Stomach smooth muscle (tissue), 2 donors: ENCODE results near the gene MYBPHL.

Experiments used
- H3K27ac ChIP-seq: one replicate; pipeline ENCODE4 v1.7.0; 2013; ENCODE audit warnings: mild to moderate bottlenecking, low read length, inconsistent platforms
- H3K27me3 ChIP-seq, 2 donors: one replicate each; pipeline ENCODE4 v1.7.0; 2013; ENCODE audit warnings: low read length in 2 of 2; ENCODE audit not compliant: insufficient read depth in 2 of 2, control insufficient read depth in 1 of 2
- H3K36me3 ChIP-seq, 2 donors: one replicate each; pipeline ENCODE4 v1.7.0; 2013; ENCODE audit warnings: low read length in 2 of 2; ENCODE audit not compliant: control insufficient read depth in 2 of 2, insufficient read depth in 2 of 2
- H3K4me1 ChIP-seq: one replicate; pipeline ENCODE4 v1.7.0; 2013; ENCODE audit warnings: low read length; ENCODE audit not compliant: control insufficient read depth, insufficient read depth
- H3K4me3 ChIP-seq, 2 donors: one replicate each; pipeline ENCODE4 v1.7.0; 2013; ENCODE audit warnings: low read length in 2 of 2
- H3K9ac ChIP-seq, 2 donors: one replicate each; pipeline ENCODE4 v1.7.0; 2013; ENCODE audit warnings: low read length in 2 of 2, mild to moderate bottlenecking in 1 of 2
- H3K9me3 ChIP-seq, 2 donors: one replicate each; pipeline ENCODE4 v1.7.0; 2013; ENCODE audit warnings: low read length in 2 of 2; ENCODE audit not compliant: control insufficient read depth in 2 of 2
- donor health status: healthy.
- donor health status: Pancreatic carcinoma.

Gene MYBPHL

DNA sequence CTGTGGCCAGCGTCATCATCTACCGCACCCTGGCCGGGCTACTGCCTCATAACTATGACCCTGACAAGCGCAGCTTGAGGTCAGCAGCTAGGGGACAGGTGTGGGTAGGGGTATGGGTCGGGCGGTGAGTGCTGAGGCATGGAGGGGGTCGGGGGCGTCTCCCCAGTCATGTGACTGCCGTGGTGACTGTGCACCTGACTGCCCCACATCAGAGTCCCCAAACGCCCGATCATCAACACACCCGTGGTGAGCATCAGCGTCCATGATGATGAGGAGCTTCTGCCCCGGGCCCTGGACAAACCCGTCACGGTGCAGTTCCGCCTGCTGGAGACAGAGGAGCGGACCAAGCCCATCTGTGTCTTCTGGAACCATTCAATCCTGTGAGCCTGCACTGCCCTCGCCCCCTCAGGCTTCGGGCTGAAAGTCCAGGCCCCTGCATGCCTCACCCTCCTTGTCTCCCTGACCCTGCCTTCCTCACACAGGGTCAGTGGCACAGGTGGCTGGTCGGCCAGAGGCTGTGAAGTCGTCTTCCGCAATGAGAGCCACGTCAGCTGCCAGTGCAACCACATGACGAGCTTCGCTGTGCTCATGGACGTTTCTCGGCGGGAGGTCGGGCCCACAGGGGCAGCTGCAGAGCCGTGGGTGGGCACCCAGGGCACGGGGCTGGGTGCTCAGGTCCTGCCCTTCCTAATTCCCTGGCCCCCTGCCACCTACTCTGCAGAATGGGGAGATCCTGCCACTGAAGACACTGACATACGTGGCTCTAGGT is 37.4 kb downstream of the MYBPHL start:
- Histone ChIP-seq H3K27ac (no peak overlapping the region), H3K4me3 (no peak overlapping the region), H3K36me3 (peaks cover 4 to 12% of the 10 kb centered on the region in 2 donors), H3K4me1 (peaks cover 1% of the 10 kb centered on the region), H3K9me3 (no peaks in the 10 kb centered on the region), H3K9ac (no peak overlapping the region), H3K27me3 (no peaks in the 10 kb centered on the region)

- Histone ChIP-seq H3K36me3 (peaks cover 4 to 14% of the 10 kb centered on the region in 2 donors), H3K9ac (no peak overlapping the region), H3K27me3 (no peaks in the 10 kb centered on the region), H3K4me3 (no peak overlapping the region), H3K27ac (no peak overlapping the region), H3K9me3 (no peaks in the 10 kb centered on the region), H3K4me1 (peaks cover 2% of the 10 kb centered on the region)
These were observed 38.2 kb downstream of the MYBPHL start for GRCh38 chr1:109268431-109269211.

- no peak overlapping the region for H3K27ac ChIP-seq
These were observed 39.0 kb downstream of the MYBPHL start for GRCh38 chr1:109267743-109268300.

GRCh38 chr1:109266965-109267364 is 39.8 kb downstream of the MYBPHL start:
- no peak overlapping the region for H3K9ac ChIP-seq
- peaks cover 5 to 17% of the 10 kb centered on the region in 2 donors for H3K36me3 ChIP-seq
- no peak overlapping the region for H3K27ac ChIP-seq
- no peak overlapping the region for H3K4me3 ChIP-seq
- H3K9me3 ChIP-seq, result no peaks in the 10 kb centered on the region
- no peaks in the 10 kb centered on the region for H3K27me3 ChIP-seq
- H3K4me1 ChIP-seq, result peaks cover 3% of the 10 kb centered on the region

More at GRCh38 chr1:109267743-109268300, 39.0 kb downstream of the MYBPHL start:
- H3K4me1 ChIP-seq, result peaks cover 3% of the 10 kb centered on the region
- H3K9me3 ChIP-seq, result no peaks in the 10 kb centered on the region
- peaks cover 4 to 14% of the 10 kb centered on the region in 2 donors for H3K36me3 ChIP-seq
- H3K4me3 ChIP-seq, result no peak overlapping the region
- H3K9ac ChIP-seq, result no peak overlapping the region
- no peaks in the 10 kb centered on the region for H3K27me3 ChIP-seq

DNA sequence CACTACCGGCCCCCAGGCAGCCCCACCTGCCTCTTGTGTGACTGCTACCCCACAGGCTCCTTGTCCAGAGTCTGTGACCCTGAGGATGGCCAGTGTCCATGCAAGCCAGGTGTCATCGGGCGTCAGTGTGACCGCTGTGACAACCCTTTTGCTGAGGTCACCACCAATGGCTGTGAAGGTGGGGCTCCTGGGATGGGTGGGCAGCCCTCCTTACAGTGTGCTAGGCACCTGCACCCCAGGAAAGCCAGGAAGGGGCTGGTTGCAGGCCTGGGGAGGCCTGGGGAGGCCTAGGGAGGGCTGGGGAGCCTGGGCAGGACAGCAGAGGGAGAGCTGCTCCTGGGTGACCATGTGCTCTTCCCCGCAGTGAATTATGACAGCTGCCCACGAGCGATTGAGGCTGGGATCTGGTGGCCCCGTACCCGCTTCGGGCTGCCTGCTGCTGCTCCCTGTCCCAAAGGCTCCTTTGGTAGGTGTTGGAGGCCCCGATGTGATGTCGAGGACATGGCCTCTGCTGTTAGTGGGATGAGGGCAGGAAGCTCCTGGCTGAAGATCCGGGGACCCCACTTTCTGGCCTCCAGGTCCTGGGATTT is 41.0 kb downstream of the MYBPHL start:
- H3K27ac ChIP-seq, result no peak overlapping the region

GRCh38 chr1:109265016-109265415 is 41.8 kb downstream of the MYBPHL start:
- Histone ChIP-seq H3K9me3 (no peaks in the 10 kb centered on the region), H3K9ac (no peak overlapping the region), H3K4me3 (no peak overlapping the region), H3K36me3 (peaks cover 7 to 21% of the 10 kb centered on the region in 2 donors), H3K27ac (no peak overlapping the region), H3K4me1 (peaks cover 3% of the 10 kb centered on the region), H3K27me3 (no peaks in the 10 kb centered on the region)

More for the DNA sequence above, 41.0 kb downstream of the MYBPHL start:
- Histone ChIP-seq H3K4me3 (no peak overlapping the region), H3K9me3 (no peaks in the 10 kb centered on the region), H3K27me3 (no peaks in the 10 kb centered on the region), H3K36me3 (peaks cover 7 to 21% of the 10 kb centered on the region in 2 donors), H3K9ac (no peak overlapping the region), H3K4me1 (peaks cover 3% of the 10 kb centered on the region)

- H3K4me1 ChIP-seq, result peaks cover 3% of the 10 kb centered on the region
- no peak overlapping the region for H3K27ac ChIP-seq
- no peak overlapping the region for H3K9ac ChIP-seq
- H3K36me3 ChIP-seq, result peaks cover 7 to 22% of the 10 kb centered on the region in 2 donors
- no peaks in the 10 kb centered on the region for H3K27me3 ChIP-seq
- no peaks in the 10 kb centered on the region for H3K9me3 ChIP-seq
- H3K4me3 ChIP-seq, result no peak overlapping the region
These were observed 42.4 kb downstream of the MYBPHL start for GRCh38 chr1:109264379-109264755.

DNA sequence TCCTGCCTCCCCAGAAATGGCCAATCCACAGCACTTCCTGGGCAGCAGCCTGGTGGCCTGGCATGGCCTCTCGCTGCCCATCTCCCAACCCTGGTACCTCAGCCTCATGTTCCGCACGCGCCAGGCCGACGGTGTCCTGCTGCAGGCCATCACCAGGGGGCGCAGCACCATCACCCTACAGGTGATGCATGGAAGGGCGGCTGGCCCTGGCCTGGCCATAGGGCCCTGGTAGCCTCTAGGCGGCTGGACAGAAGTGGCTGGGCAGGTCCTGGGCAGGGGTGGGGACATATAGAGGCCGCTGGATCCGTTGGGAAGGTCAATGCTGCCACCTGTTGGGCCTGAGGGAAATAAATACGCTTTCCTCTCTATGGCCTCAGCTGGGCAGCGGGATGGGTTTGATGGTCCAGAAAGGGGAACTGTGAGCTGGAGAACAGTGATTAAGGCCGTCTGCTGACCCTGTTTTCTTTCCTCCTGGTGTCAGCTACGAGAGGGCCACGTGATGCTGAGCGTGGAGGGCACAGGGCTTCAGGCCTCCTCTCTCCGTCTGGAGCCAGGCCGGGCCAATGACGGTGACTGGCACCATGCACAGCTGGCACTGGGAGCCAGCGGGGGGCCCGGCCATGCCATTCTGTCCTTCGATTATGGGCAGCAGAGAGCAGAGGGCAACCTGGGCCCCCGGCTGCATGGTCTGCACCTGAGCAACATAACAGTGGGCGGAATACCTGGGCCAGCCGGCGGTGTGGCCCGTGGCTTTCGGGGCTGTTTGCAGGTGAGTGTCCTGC is 43.0 kb downstream of the MYBPHL start:
- Histone ChIP-seq H3K27ac (no peak overlapping the region), H3K9ac (no peak overlapping the region), H3K27me3 (no peaks in the 10 kb centered on the region), H3K36me3 (peaks cover 6 to 27% of the 10 kb centered on the region in 2 donors), H3K4me1 (peaks cover 3% of the 10 kb centered on the region), H3K9me3 (no peaks in the 10 kb centered on the region), H3K4me3 (no peak overlapping the region)

- Histone ChIP-seq H3K27ac (no peak overlapping the region), H3K9ac (no peak overlapping the region), H3K27me3 (no peaks in the 10 kb centered on the region), H3K4me3 (no peak overlapping the region), H3K9me3 (no peaks in the 10 kb centered on the region), H3K4me1 (peaks cover 3% of the 10 kb centered on the region), H3K36me3 (peaks cover 3 to 28% of the 10 kb centered on the region in 2 donors)
These were observed 43.6 kb downstream of the MYBPHL start for GRCh38 chr1:109263234-109263596.
